BJ (cell line): ENCODE results near the gene CLTCL1. TPM values are rescaled to one million over a fixed set of nuclear protein-coding genes. Genes with fewer than 3 reads are reported as not detected.

Source experiments
- CTCF ChIA-PET: fragments of 350-600 bp; formaldehyde crosslinking; extraction: SDS; loops from one replicate; lab custom pipeline; 2021; ENCODE audit warnings: antibody characterized with exemption, inconsistent platforms; lab: Yijun Ruan, JAX
- POLR2A ChIA-PET: fragments of 300-600 bp; sonication (Branson Sonifier 250); formaldehyde crosslinking; extraction: SDS; loops from one replicate; lab custom pipeline; 2021; ENCODE audit warnings: antibody characterized with exemption; lab: Charles Lee
- DNase-seq: peaks from one replicate; pipeline ENCODE4 v3.0.0-alpha.2; 2011; ENCODE audit warnings: low read depth
- H3K27me3 ChIP-seq: 2 replicates; pipeline ENCODE4 v1.6.0; 2011; ENCODE audit warnings: low read length; ENCODE audit not compliant: control insufficient read depth, insufficient read depth
- H3K36me3 ChIP-seq: 2 replicates; pipeline ENCODE4 v1.5.1; 2011; ENCODE audit warnings: low read length; ENCODE audit not compliant: control insufficient read depth, insufficient read depth
- H3K4me3 ChIP-seq: 2 replicates; pipeline ENCODE4 v1.5.1; 2011; ENCODE audit warnings: low read depth, mild to moderate bottlenecking, control low read depth, low read length
- polyA plus RNA-seq: library from polyadenylated mRNA; depleted of rRNA; stranded (reverse); fragments of >200 nt; gene quantifications from 2 replicates; pipeline ENCODE4 v1.2.3, GENCODE V29; 2011
- TF ChIP-seq, protein P1 (sequence below): IDR thresholded peaks from 2 replicates; pipeline ENCODE4 v1.5.1; 2011; ENCODE audit warnings: low read depth, mild to moderate bottlenecking, control low read depth, inconsistent platforms, low read length, moderate library complexity; ENCODE audit not compliant: insufficient read depth

CLTCL1 gene
- polyA plus RNA-seq, 1 experiment, result 14.0 TPM

DNA sequence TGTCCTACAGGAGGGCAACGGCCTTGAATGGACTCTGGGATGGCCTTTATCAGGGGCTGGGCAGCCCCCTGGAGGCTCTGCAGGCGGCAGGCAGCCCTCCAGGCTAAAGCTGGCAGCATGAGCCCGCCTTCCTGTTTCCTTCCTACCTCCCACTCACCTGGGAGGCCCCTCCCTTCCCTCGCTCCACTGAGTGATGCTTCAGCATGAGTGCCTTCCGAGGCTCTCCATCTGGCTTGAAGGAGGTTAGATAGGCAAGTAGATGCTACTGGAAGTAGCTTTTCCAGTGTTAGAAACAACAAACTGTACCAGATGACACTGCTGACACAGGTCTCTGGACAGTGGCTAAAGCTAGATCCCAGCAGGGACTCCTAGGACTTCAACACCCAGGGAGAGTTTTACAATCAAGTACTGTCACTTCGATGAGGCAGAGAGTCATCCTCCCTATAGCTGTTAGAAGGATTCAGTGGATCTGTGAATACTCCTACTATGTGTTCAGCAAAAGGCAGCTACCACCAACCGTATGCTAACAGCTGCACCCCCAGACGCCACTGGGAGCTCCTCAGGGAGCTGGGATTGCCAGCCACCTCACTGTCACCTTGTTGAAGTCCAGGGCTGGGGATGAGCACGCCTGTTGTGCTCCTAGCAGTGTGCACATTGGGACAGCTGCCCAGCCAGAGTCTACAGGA lies 108.9 kb downstream of the CLTCL1 start:
- no peak for DNase-seq
- Histone ChIP-seq H3K36me3 (no peaks in the 10 kb centered on the region; the same call in 1 of the 2 replicates), H3K27me3 (no peaks in the 10 kb centered on the region), H3K4me3 (no peak overlapping the region)
- POLR2A ChIA-PET, result interaction anchor here (0.6 kb wide), 1 partner anchor 32 kb away, joined by 3 read pairs; no protein-coding TSS in a partner anchor
- TF ChIP-seq, protein P1, sequence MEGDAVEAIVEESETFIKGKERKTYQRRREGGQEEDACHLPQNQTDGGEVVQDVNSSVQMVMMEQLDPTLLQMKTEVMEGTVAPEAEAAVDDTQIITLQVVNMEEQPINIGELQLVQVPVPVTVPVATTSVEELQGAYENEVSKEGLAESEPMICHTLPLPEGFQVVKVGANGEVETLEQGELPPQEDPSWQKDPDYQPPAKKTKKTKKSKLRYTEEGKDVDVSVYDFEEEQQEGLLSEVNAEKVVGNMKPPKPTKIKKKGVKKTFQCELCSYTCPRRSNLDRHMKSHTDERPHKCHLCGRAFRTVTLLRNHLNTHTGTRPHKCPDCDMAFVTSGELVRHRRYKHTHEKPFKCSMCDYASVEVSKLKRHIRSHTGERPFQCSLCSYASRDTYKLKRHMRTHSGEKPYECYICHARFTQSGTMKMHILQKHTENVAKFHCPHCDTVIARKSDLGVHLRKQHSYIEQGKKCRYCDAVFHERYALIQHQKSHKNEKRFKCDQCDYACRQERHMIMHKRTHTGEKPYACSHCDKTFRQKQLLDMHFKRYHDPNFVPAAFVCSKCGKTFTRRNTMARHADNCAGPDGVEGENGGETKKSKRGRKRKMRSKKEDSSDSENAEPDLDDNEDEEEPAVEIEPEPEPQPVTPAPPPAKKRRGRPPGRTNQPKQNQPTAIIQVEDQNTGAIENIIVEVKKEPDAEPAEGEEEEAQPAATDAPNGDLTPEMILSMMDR, result no peak
- CTCF ChIA-PET, result interaction anchor here (0.8 kb wide), 1 partner anchor 447 kb away, joined by 3 read pairs; no protein-coding TSS in a partner anchor

DNA sequence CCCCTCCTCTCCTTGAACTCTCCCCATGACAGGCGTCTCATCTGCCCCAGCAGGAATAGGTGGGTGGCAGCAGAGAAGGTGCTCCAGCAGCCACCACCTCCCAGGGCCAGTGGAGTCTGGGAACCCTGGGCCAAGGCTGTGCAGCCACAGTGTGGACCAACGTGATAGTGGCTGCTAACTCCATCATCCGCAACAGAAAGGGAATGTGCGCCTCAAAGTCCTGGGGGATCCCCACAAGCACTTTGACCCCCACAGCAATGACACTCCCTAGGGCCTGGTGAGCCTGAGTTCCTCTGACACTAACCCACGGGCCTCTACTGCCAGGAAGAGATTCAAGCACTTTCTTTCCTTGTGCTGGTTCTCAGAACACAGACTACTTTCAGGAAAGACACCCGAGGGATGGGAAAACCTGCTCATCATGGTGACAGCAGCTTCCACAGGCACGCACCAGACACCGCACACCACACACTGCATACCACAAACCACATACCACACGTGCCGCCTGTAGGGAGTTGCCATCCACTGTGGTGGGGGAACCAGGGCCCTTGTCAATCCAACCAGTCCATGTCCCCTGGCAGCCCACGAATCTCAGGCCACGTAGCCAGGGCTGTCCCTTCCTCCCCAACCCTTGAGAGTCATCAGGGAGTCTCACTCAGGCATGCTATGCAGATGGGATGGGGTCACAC lies 109.6 kb downstream of the CLTCL1 start:
- ChIA-PET CTCF (interaction anchor here (0.8 to 1.2 kb wide), 2 partner anchors 448 to 451 kb away, joined by 3 read pairs; no protein-coding TSS in a partner anchor), POLR2A (no interaction called here)
- Histone ChIP-seq H3K27me3 (no peaks in the 10 kb centered on the region), H3K36me3 (no peaks in the 10 kb centered on the region; the same call in 1 of the 2 replicates), H3K4me3 (no peak overlapping the region)
- DNase-seq, result no peak
- TF ChIP-seq, protein P1, result no peak

DNA sequence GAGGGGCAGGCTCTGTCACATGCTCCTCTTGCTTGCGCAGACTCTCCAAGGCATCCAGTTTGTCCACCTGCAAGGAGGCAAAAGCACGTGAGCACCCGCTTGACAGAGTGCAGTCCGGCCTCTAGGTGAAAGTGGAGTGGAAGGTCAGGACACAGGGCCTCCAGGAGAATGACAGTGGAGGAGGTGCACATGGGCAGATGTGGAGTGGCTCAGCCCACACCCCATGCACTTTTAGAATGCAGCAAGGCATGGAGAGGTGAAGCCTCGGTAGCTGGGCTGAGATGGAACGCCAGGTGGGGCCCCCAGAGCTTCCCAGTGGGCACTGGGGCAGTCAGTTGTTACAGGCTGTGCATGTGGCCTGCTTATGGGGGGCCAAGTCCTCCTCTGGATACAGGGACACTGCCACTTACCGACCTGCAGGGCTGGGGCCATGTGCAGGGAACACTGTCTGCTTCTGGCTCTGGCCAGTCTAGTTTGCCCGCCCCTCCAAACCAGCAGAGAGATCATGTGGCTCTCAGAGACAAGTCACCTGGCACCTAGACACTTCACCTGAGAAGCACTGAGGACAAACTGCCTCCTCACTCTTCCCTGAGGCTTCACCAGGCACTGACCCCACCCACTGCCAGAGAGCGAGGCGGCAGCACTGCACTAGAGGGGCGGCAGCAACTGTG lies 110.6 kb downstream of the CLTCL1 start:
- Histone ChIP-seq H3K4me3 (no peak overlapping the region), H3K36me3 (peaks cover 5% of the 10 kb centered on the region; the same call in 1 of the 2 replicates), H3K27me3 (no peaks in the 10 kb centered on the region)
- ChIA-PET CTCF (interaction anchor here (1.2 to 1.4 kb wide), 2 partner anchors 116 to 452 kb away, joined by 3 read pairs; no protein-coding TSS in a partner anchor), POLR2A (no interaction called here)
- TF ChIP-seq, protein P1, result no peak
- DNase-seq, result no peak

DNA sequence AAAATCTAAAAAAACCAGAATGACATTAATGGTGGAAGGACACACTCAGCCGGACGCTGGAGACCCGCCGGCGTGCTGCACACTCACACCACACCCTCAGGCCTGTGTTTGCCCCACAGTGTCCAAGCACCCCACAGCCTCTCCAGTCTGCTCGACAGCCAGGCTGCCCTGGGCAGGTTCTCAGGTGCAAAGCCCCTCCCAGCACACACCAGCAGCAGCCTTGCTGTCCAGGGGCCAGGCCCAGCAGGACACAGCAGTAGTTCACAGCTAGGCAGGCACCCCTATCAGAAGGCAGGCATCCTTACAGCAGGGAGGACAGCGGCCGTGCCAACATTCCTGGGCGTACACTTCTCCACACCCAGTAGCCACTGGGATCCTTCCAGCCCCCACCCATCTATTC lies 111.3 kb downstream of the CLTCL1 start:
- ChIA-PET CTCF (interaction anchor here (0.7 to 2.5 kb wide), 13 partner anchors 11 to 452 kb away, joined by 3 to 13 read pairs (median 4); partner anchors contain the start of gene ESS2), POLR2A (no interaction called here)
- Histone ChIP-seq H3K4me3 (no peak overlapping the region), H3K27me3 (no peaks in the 10 kb centered on the region), H3K36me3 (peaks cover 7% of the 10 kb centered on the region)
- no peak for DNase-seq
- TF ChIP-seq, protein P1, result no peak
